Measurements from ENCODE around the gene COL4A1.

- no peak for TF ChIP-seq EZH2phosphoT487 (IDR thresholded peaks at IDR 0.05; ENCODE audit: insufficient read depth, low read depth)
- TF ChIP-seq EZH2 (IDR thresholded peaks at IDR 0.05; ENCODE audit: insufficient read depth, poor library complexity, severe bottlenecking), result no peak
Measured at GRCh38 chr13:110228936-110229904, 77.7 kb downstream of the COL4A1 start.

Data from GM23248 (cell line).